Smooth muscle cell (in vitro differentiated cells): Measurements from ENCODE around the gene PDXK. TPM values are rescaled to one million over a fixed set of nuclear protein-coding genes. Genes with fewer than 3 reads are reported as not detected.

ENCODE experiments used
- DNase-seq: peaks from one replicate; lab custom pipeline; 2025; ENCODE audit not compliant: unreplicated experiment; lab: John Stamatoyannopoulos, UW
- H2AFZ ChIP-seq: fragments of 200-600 bp; sonication (generic); 2 replicates; pipeline ENCODE4 v1.6.0; 2016; ENCODE audit warnings: antibody characterized with exemption, low read depth, mild to moderate bottlenecking
- H3F3A ChIP-seq: fragments of 200-600 bp; sonication (generic); 2 replicates; pipeline ENCODE4 v1.6.0; 2017; ENCODE audit warnings: antibody characterized with exemption, low read depth
- H3K27ac ChIP-seq: fragments of 200-600 bp; sonication (generic); 2 replicates; pipeline ENCODE4 v1.5.1; 2016; ENCODE audit warnings: low read depth, mild to moderate bottlenecking
- H3K27me3 ChIP-seq: fragments of 200-600 bp; sonication (generic); 2 replicates; pipeline ENCODE4 v1.6.1; 2016; ENCODE audit warnings: low read depth, mild to moderate bottlenecking
- H3K36me3 ChIP-seq: fragments of 200-600 bp; sonication (generic); 2 replicates; pipeline ENCODE4 v1.5.1; 2016; ENCODE audit warnings: low read depth
- H3K4me1 ChIP-seq: fragments of 200-600 bp; sonication (generic); 2 replicates; pipeline ENCODE4 v1.5.1; 2016; ENCODE audit warnings: low read depth
- H3K4me2 ChIP-seq: fragments of 200-600 bp; sonication (generic); 2 replicates; pipeline ENCODE4 v1.6.0; 2016; ENCODE audit warnings: mild to moderate bottlenecking
- H3K4me3 ChIP-seq: fragments of 200-600 bp; sonication (generic); 2 replicates; pipeline ENCODE4 v1.5.1; 2016; ENCODE audit warnings: mild to moderate bottlenecking
- H3K79me2 ChIP-seq: fragments of 200-600 bp; sonication (generic); 2 replicates; pipeline ENCODE4 v1.6.0; 2016; ENCODE audit warnings: low read depth, mild to moderate bottlenecking
- H3K9ac ChIP-seq: fragments of 200-600 bp; sonication (generic); 2 replicates; pipeline ENCODE4 v1.6.0; 2016; ENCODE audit warnings: low read depth
- H3K9me3 ChIP-seq: fragments of 200-600 bp; sonication (generic); replicated peaks from 2 replicates; pipeline ENCODE4 v1.5.1; 2016; ENCODE audit warnings: low read depth
- H4K20me1 ChIP-seq: fragments of 200-600 bp; sonication (generic); 2 replicates; pipeline ENCODE4 v1.6.0; 2016; ENCODE audit warnings: low read depth
- WGBS: methylation state at CpG from one replicate; pipeline ENCODE4 v1.1.7; 2016; ENCODE audit warnings: low lambda C conversion rate; 5-methylcytosine and 5-hydroxymethylcytosine counted together
- polyA plus RNA-seq: library from polyadenylated mRNA; unstranded; fragments of >200 nt; fragmentation: Nextera tagmentation; extraction: Ambion mirVana; gene quantifications from 2 replicates; pipeline ENCODE4 v1.2.1, GENCODE V29; 2016
- total RNA-seq: library from RNA; depleted of rRNA; stranded (reverse); fragments of >200 nt; gene quantifications from 2 replicates; pipeline ENCODE4 v1.2.3, GENCODE V29; 2014
- TF ChIP-seq, protein P1 (sequence below): fragments of 200-600 bp; sonication (generic); IDR thresholded peaks from 2 replicates; pipeline ENCODE4 v1.5.1; 2017; ENCODE audit warnings: borderline replicate concordance, mild to moderate bottlenecking, antibody characterized with exemption; ENCODE audit not compliant: insufficient read depth, poor library complexity, severe bottlenecking

The PDXK gene
- total and polyA plus RNA-seq, 2 experiments from 2014 or later = 92.6 to 184 TPM

DNA sequence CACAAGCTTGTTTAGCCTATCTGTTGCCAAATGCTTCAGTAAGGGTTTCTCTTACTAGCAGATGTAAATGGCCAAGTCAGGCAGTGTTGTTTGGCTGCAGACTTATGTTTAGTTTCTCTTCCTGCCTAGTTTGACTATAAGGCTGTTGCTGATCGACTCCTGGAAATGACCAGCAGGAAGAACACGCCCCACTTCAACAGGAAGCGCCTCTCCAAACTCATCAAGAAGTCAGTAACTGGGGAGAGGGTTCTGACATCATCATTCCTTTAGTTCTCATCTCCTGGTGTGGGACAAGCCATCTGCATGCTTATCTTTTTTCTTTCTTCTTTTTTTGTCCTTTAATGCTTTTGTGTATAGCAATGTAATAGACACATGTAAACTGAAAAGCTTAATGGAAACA is 34.5 kb upstream of the PDXK start:
- 100% methylated on average over 3 of the region's 3 CpGs for WGBS

DNA sequence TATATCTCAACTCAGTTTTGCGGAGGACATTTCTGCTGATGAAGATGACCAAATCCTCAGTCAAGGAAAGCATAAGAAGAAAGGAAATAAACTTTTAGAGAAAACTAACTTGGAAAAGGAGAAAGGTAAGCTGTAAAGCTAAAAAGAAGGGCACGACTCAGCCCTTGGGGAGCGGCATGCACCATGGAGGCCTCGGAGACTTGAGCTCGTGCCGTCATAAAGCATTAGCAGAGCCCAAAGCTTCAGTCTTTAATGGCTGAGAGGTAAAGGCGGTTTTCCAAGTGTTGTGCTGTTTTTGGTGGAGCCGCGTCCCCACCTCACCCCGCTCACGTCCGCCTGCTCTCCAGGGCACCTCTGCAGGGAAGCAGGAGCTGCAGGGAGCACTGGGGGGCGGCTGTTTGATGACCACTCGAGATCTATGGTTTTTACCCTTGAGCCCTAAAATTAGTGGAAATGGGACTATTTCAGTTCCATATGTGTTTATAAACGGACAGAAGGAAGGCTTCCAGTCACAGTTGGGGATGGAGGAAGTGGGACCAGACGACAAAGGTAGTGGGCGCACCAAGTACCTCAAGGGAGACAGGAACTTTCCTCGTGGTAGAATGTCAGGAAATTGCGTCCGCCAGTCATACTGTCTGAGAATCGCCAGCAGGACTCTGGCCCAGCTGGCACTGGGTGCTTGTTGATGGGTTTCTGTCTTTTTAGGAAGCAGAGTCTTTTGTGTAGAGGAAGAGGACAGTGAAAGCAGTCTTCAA is 31.9 kb upstream of the PDXK start:
- Histone ChIP-seq H3K27ac (no peak overlapping the region), H3K9ac (no peak overlapping the region), H3K79me2 (no peaks in the 10 kb centered on the region), H3K4me2 (no peak overlapping the region), H3K4me1 (no peaks in the 10 kb centered on the region), H3F3A (no peaks in the 10 kb centered on the region), H3K27me3 (no peaks in the 10 kb centered on the region), H4K20me1 (no peaks in the 10 kb centered on the region), H3K9me3 (no peaks in the 10 kb centered on the region), H2AFZ (no peak overlapping the region), H3K4me3 (no peak overlapping the region), H3K36me3 (no peaks in the 10 kb centered on the region)
- no peak for DNase-seq
- 97% methylated on average over 21 of the region's 21 CpGs for WGBS
- TF ChIP-seq, protein P1, sequence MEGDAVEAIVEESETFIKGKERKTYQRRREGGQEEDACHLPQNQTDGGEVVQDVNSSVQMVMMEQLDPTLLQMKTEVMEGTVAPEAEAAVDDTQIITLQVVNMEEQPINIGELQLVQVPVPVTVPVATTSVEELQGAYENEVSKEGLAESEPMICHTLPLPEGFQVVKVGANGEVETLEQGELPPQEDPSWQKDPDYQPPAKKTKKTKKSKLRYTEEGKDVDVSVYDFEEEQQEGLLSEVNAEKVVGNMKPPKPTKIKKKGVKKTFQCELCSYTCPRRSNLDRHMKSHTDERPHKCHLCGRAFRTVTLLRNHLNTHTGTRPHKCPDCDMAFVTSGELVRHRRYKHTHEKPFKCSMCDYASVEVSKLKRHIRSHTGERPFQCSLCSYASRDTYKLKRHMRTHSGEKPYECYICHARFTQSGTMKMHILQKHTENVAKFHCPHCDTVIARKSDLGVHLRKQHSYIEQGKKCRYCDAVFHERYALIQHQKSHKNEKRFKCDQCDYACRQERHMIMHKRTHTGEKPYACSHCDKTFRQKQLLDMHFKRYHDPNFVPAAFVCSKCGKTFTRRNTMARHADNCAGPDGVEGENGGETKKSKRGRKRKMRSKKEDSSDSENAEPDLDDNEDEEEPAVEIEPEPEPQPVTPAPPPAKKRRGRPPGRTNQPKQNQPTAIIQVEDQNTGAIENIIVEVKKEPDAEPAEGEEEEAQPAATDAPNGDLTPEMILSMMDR = no peak

More for the DNA sequence above, 34.5 kb upstream of the PDXK start:
- no peak overlapping the region for H3K27ac ChIP-seq
- no peaks in the 10 kb centered on the region for H3K9me3 ChIP-seq
- H3K27me3 ChIP-seq = no peaks in the 10 kb centered on the region
- no peaks in the 10 kb centered on the region for H4K20me1 ChIP-seq
- no peaks in the 10 kb centered on the region for H3F3A ChIP-seq
- H3K4me3 ChIP-seq = no peak overlapping the region
- peaks cover 15% of the 10 kb centered on the region for H3K79me2 ChIP-seq
- H3K4me1 ChIP-seq = no peaks in the 10 kb centered on the region
- no peak overlapping the region for H2AFZ ChIP-seq
- TF ChIP-seq, protein P1 = no peak
- H3K4me2 ChIP-seq = no peak overlapping the region
- no peak for DNase-seq
- H3K9ac ChIP-seq = no peak overlapping the region
- no peaks in the 10 kb centered on the region for H3K36me3 ChIP-seq

DNA sequence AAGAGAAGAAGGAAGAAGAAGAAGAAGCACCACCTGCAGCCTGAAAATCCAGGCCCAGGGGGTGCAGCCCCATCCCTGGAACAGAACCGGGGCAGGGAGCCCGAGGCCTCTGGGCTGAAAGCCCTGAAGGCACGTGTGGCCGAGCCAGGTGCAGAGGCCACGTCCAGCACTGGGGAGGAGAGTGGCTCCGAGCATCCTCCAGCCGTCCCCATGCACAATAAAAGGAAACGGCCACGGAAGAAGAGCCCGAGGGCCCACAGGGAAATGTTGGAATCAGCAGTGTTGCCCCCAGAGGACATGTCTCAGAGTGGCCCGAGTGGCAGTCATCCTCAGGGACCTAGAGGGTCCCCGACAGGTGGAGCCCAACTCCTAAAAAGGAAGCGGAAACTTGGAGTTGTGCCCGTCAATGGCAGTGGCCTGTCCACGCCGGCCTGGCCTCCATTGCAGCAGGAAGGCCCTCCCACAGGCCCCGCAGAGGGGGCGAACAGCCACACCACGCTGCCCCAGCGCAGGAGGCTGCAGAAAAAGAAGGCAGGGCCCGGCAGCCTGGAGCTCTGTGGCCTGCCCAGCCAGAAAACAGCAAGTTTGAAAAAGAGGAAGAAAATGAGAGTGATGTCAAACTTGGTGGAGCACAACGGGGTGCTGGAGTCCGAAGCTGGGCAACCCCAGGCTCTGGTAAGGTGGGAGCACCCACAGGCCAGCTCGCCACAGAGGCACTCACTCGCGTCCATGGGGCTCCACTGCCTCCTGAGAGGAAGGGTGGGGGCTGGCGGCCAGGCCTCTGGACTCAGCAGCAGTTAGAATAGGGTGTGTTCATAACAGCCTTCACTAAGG is 31.1 kb upstream of the PDXK start:
- Histone ChIP-seq H3K4me2 (no peak overlapping the region), H3K27ac (no peak overlapping the region), H3K4me3 (no peak overlapping the region), H3K36me3 (no peaks in the 10 kb centered on the region), H3K4me1 (no peaks in the 10 kb centered on the region), H3K27me3 (no peaks in the 10 kb centered on the region), H3K9me3 (no peaks in the 10 kb centered on the region), H3K9ac (no peak overlapping the region), H2AFZ (no peak overlapping the region), H4K20me1 (no peaks in the 10 kb centered on the region), H3F3A (no peaks in the 10 kb centered on the region), H3K79me2 (no peaks in the 10 kb centered on the region)
- TF ChIP-seq, protein P1 = no peak
- 96% methylated on average over 27 of the region's 27 CpGs for WGBS
- no peak for DNase-seq
